GM19193 (cell line): Measurements from ENCODE around the gene VOPP1.

Experiments used
- POLR2A ChIP-seq: IDR thresholded peaks from 4 replicates; pipeline ENCODE4 v1.6.1; 2011; ENCODE audit not compliant: insufficient read depth, insufficient read length; ENCODE audit errors: extremely low read depth

VOPP1 gene

GRCh38 chr7:55463686-55464262 is 108.5 kb downstream of the VOPP1 start:
- TF ChIP-seq POLR2A: no peak

DNA sequence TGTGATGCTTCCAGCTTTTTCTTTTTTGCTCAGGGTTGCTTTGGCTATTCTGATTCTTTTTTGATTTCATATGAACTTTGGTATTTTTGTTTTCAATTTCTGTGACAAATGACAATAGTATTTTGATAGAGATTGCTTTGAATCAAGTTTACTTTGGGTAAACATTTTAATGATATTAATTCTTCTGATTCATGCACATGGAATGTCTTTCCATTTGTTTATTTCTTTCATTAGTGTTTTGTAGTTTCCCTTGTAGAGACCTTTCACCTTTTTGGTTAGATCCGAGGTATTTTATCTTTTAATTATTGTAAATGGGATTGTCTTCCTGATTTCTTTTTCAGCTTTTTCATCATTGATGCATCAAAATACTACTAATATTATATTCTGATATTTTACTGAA is 114.0 kb downstream of the VOPP1 start:
- no peak for TF ChIP-seq POLR2A

DNA sequence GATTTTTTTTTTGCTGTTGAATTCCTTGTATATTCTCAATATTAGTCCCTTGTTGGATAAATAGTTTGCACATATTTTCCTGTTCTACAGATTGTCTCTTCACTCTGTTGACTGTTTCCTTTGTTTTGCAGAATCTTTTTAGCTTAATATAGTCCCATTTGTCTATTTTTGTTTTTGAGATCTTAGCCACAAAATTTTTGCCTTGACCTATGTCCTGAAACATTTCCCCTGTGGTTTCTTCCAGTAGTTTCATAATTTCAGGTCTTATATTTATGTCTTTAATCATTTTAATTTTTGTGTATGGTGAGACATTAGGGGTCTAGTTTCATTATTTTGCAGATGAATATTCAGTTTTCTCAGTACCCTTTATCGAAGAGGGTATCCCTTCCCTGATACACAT is 114.5 kb downstream of the VOPP1 start:
- no peak for TF ChIP-seq POLR2A

DNA sequence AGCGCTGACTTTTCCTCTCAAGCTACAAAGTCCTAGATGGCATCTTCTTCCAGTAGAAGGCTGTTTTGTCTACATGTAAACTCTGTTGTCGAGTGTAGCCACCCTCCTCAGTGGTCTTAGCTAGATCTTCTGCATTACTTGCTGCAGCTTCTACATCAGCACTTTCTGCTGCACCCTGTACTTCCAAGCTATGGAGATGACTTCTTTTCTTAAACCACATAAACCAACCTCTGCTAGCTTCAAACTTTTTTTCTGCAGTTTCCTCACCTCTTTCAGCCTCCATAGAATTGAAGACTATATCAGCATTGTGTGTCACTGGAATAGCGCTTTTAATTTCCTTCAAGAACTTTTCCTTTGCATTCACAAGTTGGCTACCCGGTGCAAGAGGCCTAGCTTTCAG is 119.3 kb downstream of the VOPP1 start:
- no peak for TF ChIP-seq POLR2A

DNA sequence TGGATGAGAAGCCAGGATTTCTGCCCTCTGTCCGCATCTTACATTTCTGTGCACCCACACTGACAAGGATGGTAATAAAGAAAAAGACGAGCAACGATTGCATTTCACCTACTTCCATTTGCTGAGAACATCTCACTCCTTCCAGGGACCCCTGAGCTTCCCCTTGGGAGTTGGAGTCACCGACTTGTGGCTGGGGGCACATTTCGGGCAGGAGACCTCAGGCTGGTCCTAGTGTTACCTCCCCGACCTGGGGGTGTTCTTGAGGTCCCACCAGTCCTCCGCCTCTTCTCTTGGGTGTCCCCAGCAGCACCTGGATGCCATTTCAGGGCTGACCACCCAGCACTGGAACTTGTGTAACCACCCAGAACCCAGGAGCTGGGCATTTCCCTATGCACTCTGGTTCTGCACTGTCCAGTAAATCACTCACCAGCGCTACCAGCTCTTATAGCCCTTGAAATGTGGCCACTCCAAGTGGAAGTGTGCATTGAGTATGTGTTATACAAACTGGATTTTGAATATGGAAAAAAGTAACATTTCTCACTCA is 122.2 kb downstream of the VOPP1 start:
- no peak for TF ChIP-seq POLR2A

DNA sequence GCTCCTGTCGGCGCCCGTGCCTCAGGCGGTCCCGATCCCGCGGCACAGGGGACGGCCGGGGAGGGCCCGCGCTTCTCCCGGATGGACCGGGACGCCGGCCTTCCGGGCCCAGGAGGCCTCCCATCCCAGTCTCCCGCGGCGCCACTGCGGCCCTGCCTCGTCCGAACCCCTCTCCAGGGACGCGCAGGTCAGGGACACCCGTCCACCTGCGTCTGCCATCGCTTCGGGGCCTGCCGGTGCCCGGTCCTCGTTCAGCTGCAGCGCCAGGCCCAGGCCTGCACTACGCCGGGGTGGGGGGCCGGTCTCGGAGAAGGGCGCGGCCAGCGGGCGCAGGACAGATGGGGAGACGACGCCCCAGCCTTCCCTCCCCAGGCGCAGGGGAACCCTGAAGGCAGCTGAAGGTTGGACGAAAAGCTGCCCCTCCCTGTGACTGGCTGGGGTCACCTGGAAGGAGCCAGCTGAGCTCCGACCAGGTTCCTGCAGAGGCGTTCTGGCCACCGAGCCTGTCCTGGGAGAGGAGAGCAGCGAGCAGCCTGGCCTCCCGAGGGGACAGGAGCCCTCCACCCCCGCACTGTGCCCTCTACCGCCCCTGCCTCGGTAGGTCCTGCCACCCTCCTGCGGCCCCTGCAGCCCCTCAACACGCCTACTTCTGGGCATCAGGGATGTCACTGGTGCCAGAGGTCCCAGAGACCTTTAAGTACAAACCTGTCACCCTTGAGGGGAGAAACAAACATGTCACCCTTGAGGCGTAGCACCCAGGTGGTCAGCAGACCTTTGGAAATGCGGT is 122.9 kb downstream of the VOPP1 start:
- no peak for TF ChIP-seq POLR2A

DNA sequence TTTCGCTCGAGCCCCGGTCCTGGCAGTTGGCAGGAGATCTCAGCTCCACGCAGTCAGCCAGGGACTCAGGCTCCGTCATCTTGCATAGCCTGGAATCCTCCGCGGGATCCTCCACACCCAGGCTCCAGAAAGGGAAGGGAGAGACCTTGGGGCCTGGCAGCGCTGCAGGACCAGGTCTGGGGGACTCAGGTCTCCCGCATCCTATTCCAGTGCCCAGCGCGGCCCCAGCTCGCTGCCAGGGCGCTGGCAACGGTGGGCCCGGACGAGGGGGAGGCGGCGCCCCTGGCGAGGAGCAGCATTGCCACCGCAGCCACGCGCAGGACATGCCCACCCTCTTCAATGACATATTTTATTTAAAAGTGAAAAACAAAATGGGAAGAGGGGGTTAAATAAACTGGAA is 123.8 kb downstream of the VOPP1 start:
- no peak for TF ChIP-seq POLR2A

- TF ChIP-seq POLR2A: no peak
Observed at GRCh38 chr7:55444786-55445185, 127.5 kb downstream of the VOPP1 start.

DNA sequence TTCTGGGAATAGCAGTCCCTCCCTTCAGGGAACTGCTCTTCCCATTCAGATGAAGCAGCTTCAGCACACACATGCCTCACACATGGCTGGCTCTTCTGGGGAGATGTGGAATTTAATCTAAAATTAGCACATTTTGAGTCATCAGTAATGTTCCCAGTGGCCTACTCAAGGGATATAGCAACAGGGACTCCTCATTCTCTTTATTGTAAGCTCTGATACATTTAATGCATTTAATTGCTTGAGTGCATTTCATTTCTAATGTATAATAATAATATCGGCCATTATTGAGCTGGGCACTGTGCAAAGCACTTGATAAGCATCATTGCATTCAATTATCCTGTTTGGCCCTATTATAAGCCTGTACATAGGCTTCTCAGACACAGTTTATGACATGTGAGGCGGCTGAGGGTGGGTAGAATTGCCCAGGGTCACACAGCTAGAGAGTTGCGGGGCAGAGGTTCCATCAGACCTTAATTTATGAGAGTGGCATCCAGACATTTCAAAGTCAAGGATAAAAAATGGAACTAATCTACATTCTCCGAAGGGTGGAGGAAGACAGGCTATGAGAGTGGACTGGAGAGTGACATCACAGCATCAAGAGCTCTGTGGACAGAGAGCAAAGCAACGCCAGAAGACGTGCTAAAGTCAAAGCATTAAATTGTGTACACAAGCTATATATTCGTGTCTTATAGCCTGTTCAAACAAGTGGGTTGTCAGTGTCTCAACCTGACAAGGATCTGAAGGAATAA is 130.4 kb downstream of the VOPP1 start:
- no peak for TF ChIP-seq POLR2A

DNA sequence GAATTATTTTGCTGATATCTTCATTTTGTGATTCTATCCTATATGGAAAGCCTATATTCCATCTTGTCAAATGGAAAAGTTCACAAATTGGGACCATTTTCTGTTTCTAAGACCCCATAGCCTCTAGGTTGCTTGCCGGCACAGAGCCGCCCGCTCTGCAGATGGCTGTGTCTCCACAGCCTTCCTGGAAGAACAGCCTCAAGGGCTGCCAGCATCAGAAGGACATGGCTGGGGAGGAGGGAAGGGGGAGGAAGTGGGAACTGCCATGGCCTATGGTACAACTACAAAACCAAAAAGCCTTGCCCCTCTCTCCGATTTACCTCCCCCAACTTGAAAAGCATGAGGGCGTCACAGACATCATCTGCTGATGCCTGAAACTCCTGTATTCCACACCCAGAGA is 131.3 kb downstream of the VOPP1 start:
- TF ChIP-seq POLR2A: no peak

DNA sequence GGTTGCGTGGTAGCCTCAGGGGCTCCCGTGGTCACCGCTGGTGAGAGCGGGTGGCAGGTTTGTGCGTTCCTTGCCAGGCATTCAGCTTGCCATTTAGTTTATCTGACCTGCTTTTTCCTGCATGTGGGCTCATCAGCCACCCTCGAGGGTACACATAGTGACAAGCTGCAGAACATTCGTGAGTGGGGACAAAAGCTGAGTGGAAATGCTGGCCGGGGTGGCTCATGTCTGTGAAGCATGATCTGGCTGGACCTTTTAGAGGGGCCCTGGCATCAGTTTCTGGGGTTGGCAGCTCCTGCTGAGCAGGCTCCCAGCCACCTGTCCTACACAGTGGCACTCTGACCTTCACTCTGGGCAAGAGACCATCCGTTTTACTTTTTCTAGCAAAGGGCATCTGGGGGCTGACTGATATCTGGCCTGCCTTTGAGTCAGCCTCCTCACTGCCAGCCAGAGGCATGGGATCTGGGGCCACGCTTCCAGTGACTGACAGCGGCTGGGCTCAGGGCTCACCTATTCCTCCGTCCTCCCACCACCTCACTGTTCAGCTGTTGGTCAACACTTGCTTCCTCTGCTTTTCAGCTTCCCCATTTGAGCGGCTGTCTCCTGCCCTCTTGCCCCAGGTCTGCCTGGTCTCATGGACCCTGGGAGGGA is 132.1 kb downstream of the VOPP1 start:
- TF ChIP-seq POLR2A: no peak

- no peak for TF ChIP-seq POLR2A
Observed at GRCh38 chr7:55439627-55440026, 132.7 kb downstream of the VOPP1 start.

- no peak for TF ChIP-seq POLR2A
Observed at GRCh38 chr7:55438757-55439525, 133.4 kb downstream of the VOPP1 start.

GRCh38 chr7:55438085-55438756 is 134.1 kb downstream of the VOPP1 start:
- TF ChIP-seq POLR2A: no peak
